T-helper 9 cell (primary cell): Measurements from ENCODE around the gene CCL19.
A peak's percentile ranks its signal among the peaks of the same experiment; 100 is the strongest.
"Not testable (repeated sequence)": the region's sequence is repeated elsewhere in the genome, so short reads cannot be mapped to it uniquely, and the experiment has no call there.

Experiments used
- DNase-seq: peaks from one replicate; pipeline ENCODE4 v3.0.0-alpha.2; 2020
- total RNA-seq, 2 donors: gene quantifications; one replicate each; lab custom pipeline; 2026; lab: John Stamatoyannopoulos, UW

Gene CCL19
- total RNA-seq: 0 reads per million in 2 donors

- DNase-seq: no peak
These were observed at the start of gene CCL19 for GRCh38 chr9:34690983-34691935. CCL19 (minus strand) TSS chr9:34691276; CDS start chr9:34691139, 137 bp downstream.

GRCh38 chr9:34740176-34740575, 49.1 kb upstream of the CCL19 start:
- not testable (repeated sequence) for DNase-seq

GRCh38 chr9:34737677-34738260, 46.7 kb upstream of the CCL19 start:
- DNase-seq: no peak

GRCh38 chr9:34734720-34735119, 43.6 kb upstream of the CCL19 start:
- no peak for DNase-seq

GRCh38 chr9:34732886-34733285, 41.8 kb upstream of the CCL19 start:
- DNase-seq: no peak

GRCh38 chr9:34732478-34732877, 41.4 kb upstream of the CCL19 start:
- no peak for DNase-seq

- DNase-seq: no peak
These were observed 32.1 kb upstream of the CCL19 start for GRCh38 chr9:34723141-34723540.

- not testable (repeated sequence) for DNase-seq
These were observed 28.6 kb upstream of the CCL19 start for GRCh38 chr9:34719769-34720025.

- no peak for DNase-seq
These were observed 28.1 kb upstream of the CCL19 start for GRCh38 chr9:34719021-34719768.

- DNase-seq: no peak
These were observed 27.0 kb upstream of the CCL19 start for GRCh38 chr9:34717996-34718614.

GRCh38 chr9:34716711-34717110, 25.6 kb upstream of the CCL19 start:
- no peak for DNase-seq

- no peak for DNase-seq
These were observed 24.7 kb upstream of the CCL19 start for GRCh38 chr9:34715639-34716215.

GRCh38 chr9:34714007-34714406, 22.9 kb upstream of the CCL19 start:
- no peak for DNase-seq

GRCh38 chr9:34712140-34712539, 21.1 kb upstream of the CCL19 start:
- no peak for DNase-seq

- DNase-seq: no peak
These were observed 18.9 kb upstream of the CCL19 start, which contains the start of gene CCL21 for GRCh38 chr9:34710023-34710422. CCL21 (minus strand) TSS chr9:34710136; CDS start chr9:34710066, 70 bp downstream.

GRCh38 chr9:34709196-34709978, 18.3 kb upstream of the CCL19 start:
- DNase-seq: no peak

- no peak for DNase-seq
These were observed 16.1 kb upstream of the CCL19 start for GRCh38 chr9:34707130-34707529.

- peak; percentile 77 for DNase-seq
These were observed 11.0 kb upstream of the CCL19 start for GRCh38 chr9:34701769-34702736.

- peak; percentile 70 for DNase-seq
These were observed 10.1 kb upstream of the CCL19 start for GRCh38 chr9:34701023-34701768.

- DNase-seq: no peak
These were observed 3.7 kb upstream of the CCL19 start for GRCh38 chr9:34694811-34695210.
